OCI-LY7 (cell line): ENCODE measurements around the gene LDB3. TPM values are rescaled to one million over a fixed set of nuclear protein-coding genes. Genes with fewer than 3 reads are reported as not detected.

Experiments used
- BruUV-seq: library from RNA; stranded (reverse); fragments of 400-500 nt; replicated peaks from 2 replicates; lab custom pipeline; 2021; lab: Mats Ljungman, UMichigan
- CTCF ChIA-PET: fragments of 300-600 bp; sonication (Branson Sonifier 250); formaldehyde crosslinking; loops from one replicate; lab custom pipeline; 2022; ENCODE audit warnings: antibody characterized with exemption; ENCODE audit not compliant: unreplicated experiment; lab: Charles Lee
- POLR2A ChIA-PET: fragments of 300-600 bp; sonication (Branson Sonifier 250); formaldehyde crosslinking; loops from one replicate; lab custom pipeline; 2022; ENCODE audit warnings: antibody characterized with exemption; lab: Charles Lee
- DNase-seq: peaks from one replicate; pipeline ENCODE4 v3.0.0-alpha.2; 2015; ENCODE audit warnings: low spot score
- H2AFZ ChIP-seq: fragments of 200-600 bp; sonication (generic), shearing (Covaris generic); 2 replicates; pipeline ENCODE4 v1.6.1; 2014; ENCODE audit warnings: mild to moderate bottlenecking, antibody characterized with exemption, low read length, moderate library complexity
- H3K27ac ChIP-seq: fragments of 200-600 bp; sonication (generic); 2 replicates; pipeline ENCODE4 v1.5.1; 2014; ENCODE audit warnings: mixed run types, low read depth, mild to moderate bottlenecking, moderate library complexity, low read length, inconsistent platforms; ENCODE audit not compliant: poor library complexity, severe bottlenecking
- H3K36me3 ChIP-seq: fragments of 200-600 bp; sonication (generic); 2 replicates; pipeline ENCODE4 v1.6.1; 2014; ENCODE audit warnings: mild to moderate bottlenecking, antibody characterized with exemption, low read length, moderate library complexity, mixed read lengths; ENCODE audit not compliant: insufficient read depth
- H3K4me1 ChIP-seq: fragments of 200-600 bp; sonication (generic); 2 replicates; pipeline ENCODE4 v1.5.1; 2014; ENCODE audit warnings: mild to moderate bottlenecking, low read length; ENCODE audit not compliant: insufficient read depth, poor library complexity, severe bottlenecking
- H3K4me2 ChIP-seq: fragments of 200-600 bp; sonication (generic); 2 replicates; pipeline ENCODE4 v1.6.1; 2014; ENCODE audit warnings: mild to moderate bottlenecking, low read length
- H3K4me3 ChIP-seq: fragments of 200-600 bp; sonication (generic); 2 replicates; pipeline ENCODE4 v1.5.1; 2014; ENCODE audit warnings: mild to moderate bottlenecking, low read depth, low read length; ENCODE audit not compliant: poor library complexity, severe bottlenecking
- H3K79me2 ChIP-seq: fragments of 200-600 bp; sonication (generic); 2 replicates; pipeline ENCODE4 v1.6.1; 2016; ENCODE audit warnings: low read depth, mild to moderate bottlenecking, low read length, moderate library complexity, mixed read lengths; ENCODE audit not compliant: insufficient read depth
- H3K9me2 ChIP-seq: fragments of 200-600 bp; sonication (generic); 2 replicates; pipeline ENCODE4 v1.6.1; 2016; ENCODE audit warnings: mild to moderate bottlenecking, low read length, mixed read lengths; ENCODE audit not compliant: insufficient read depth
- H3K9me3 ChIP-seq: fragments of 200-600 bp; sonication (generic); 2 replicates; pipeline ENCODE4 v1.6.1; 2014; ENCODE audit warnings: mild to moderate bottlenecking, mixed run types, low read length, mixed read lengths
- H4K20me1 ChIP-seq: fragments of 200-600 bp; sonication (generic); 2 replicates; pipeline ENCODE4 v1.6.1; 2014; ENCODE audit warnings: mild to moderate bottlenecking, antibody characterized with exemption, low read length, moderate library complexity, mixed read lengths; ENCODE audit not compliant: insufficient read depth
- CTCF ChIP-seq: fragments of 200-600 bp; sonication (generic); conservative IDR thresholded peaks from 2 replicates; pipeline ENCODE4 v1.5.1; 2014; ENCODE audit warnings: mild to moderate bottlenecking, antibody characterized with exemption, low read length, moderate library complexity, mixed read lengths
- EZH2phosphoT487 ChIP-seq: fragments of 200-600 bp; sonication (generic); IDR thresholded peaks from 2 replicates; pipeline ENCODE4 v1.6.1; 2018; ENCODE audit warnings: low read depth, borderline replicate concordance, mild to moderate bottlenecking, mixed run types, antibody characterized with exemption, low read length, moderate library complexity, mixed read lengths
- intact Hi-C: fragments of 100-400 bp; cut with micrococcal nuclease; formaldehyde crosslinking; loops from one replicate; pipeline ENCODE4 v1.10.0; 2022; ENCODE audit not compliant: unreplicated experiment
- total RNA-seq, 2 experiments: library from RNA; depleted of rRNA in 1 of 2; stranded (reverse); fragments of >200 nt in 1 of 2; shearing (Covaris generic) in 1 of 2; gene quantifications; 2 replicates each; pipeline ENCODE4 v1.2.3, GENCODE V29; 2014 to 2022

The LDB3 gene
- total RNA-seq, 2 experiments from 2014 or later: 0.08 TPM; not detected in 1

- peak; percentile 8 for DNase-seq
- intact Hi-C loops: no loop called here
- no peak overlapping the region for H2AFZ ChIP-seq
- peaks cover 4% of the 10 kb centered on the region for H3K4me1 ChIP-seq
- no peaks in the 10 kb centered on the region for H3K36me3 ChIP-seq
- H4K20me1 ChIP-seq: no peaks in the 10 kb centered on the region
- no TSS peak for BruUV-seq
- no peak overlapping the region for H3K4me2 ChIP-seq
- no peaks in the 10 kb centered on the region for H3K9me3 ChIP-seq
- no peak overlapping the region for H3K27ac ChIP-seq
- ChIA-PET POLR2A (interaction anchor here (1.1 to 1.3 kb wide), 2 partner anchors 9 to 30 kb away, joined by 3 to 4 read pairs; no protein-coding TSS in a partner anchor), CTCF (no interaction called here)
- TF ChIP-seq EZH2phosphoT487 (no peak), CTCF (no peak)
- H3K79me2 ChIP-seq: no peaks in the 10 kb centered on the region
- no peak overlapping the region for H3K4me3 ChIP-seq
- H3K9me2 ChIP-seq: no peaks in the 10 kb centered on the region
Measured at GRCh38 chr10:86723009-86723408, 54.7 kb downstream of the LDB3 start.

- no peak overlapping the region for H2AFZ ChIP-seq
- no TSS peak for BruUV-seq
- no peak overlapping the region for H3K4me3 ChIP-seq
- H3K9me3 ChIP-seq: no peaks in the 10 kb centered on the region
- ChIA-PET POLR2A (interaction anchor here (1.2 kb wide), 1 partner anchor 9 kb away, joined by 5 read pairs; no protein-coding TSS in a partner anchor), CTCF (no interaction called here)
- DNase-seq: no peak
- H3K27ac ChIP-seq: no peak overlapping the region
- no peaks in the 10 kb centered on the region for H4K20me1 ChIP-seq
- H3K4me2 ChIP-seq: no peak overlapping the region
- H3K36me3 ChIP-seq: no peaks in the 10 kb centered on the region
- TF ChIP-seq EZH2phosphoT487 (no peak), CTCF (no peak)
- H3K79me2 ChIP-seq: no peaks in the 10 kb centered on the region
- peaks cover 4% of the 10 kb centered on the region for H3K4me1 ChIP-seq
- no peaks in the 10 kb centered on the region for H3K9me2 ChIP-seq
- intact Hi-C loops: no loop called here
Measured at GRCh38 chr10:86724445-86724844, 56.1 kb downstream of the LDB3 start.

- ChIA-PET CTCF (no interaction called here), POLR2A (no interaction called here)
- no peak overlapping the region for H3K4me3 ChIP-seq
- no peaks in the 10 kb centered on the region for H4K20me1 ChIP-seq
- no peak for DNase-seq
- no peak overlapping the region for H3K4me2 ChIP-seq
- H3K79me2 ChIP-seq: no peaks in the 10 kb centered on the region
- H3K9me3 ChIP-seq: no peaks in the 10 kb centered on the region
- H3K9me2 ChIP-seq: no peaks in the 10 kb centered on the region
- no peaks in the 10 kb centered on the region for H3K36me3 ChIP-seq
- H3K4me1 ChIP-seq: peaks cover 4% of the 10 kb centered on the region
- intact Hi-C loops: no loop called here
- no peak overlapping the region for H2AFZ ChIP-seq
- no peak overlapping the region for H3K27ac ChIP-seq
- BruUV-seq: no TSS peak
- TF ChIP-seq CTCF (no peak), EZH2phosphoT487 (no peak)
Measured at GRCh38 chr10:86725980-86726676, 57.8 kb downstream of the LDB3 start.
